HepG2 (cell line): Measurements from ENCODE around the gene CHRNG. TPM values are rescaled to one million over a fixed set of nuclear protein-coding genes. Genes with fewer than 3 reads are reported as not detected.

Experiments used
- ATAC-seq: fragments of 200-7000 bp; cut with Tn5 transposase; 3 replicates; pipeline ENCODE4 v1.9.1; 2020; ENCODE audit warnings: mild to moderate bottlenecking, moderate library complexity
- BruUV-seq: library from RNA; stranded (reverse); fragments of 400-500 nt; replicated peaks from 2 replicates; lab custom pipeline; 2021; lab: Mats Ljungman, UMichigan
- CTCF ChIA-PET: fragments of 300-600 bp; formaldehyde crosslinking; extraction: SDS; loops from one replicate; lab custom pipeline; 2021; ENCODE audit warnings: low total read pairs, inconsistent platforms, low intra/inter-chr PET ratio; lab: Yijun Ruan, JAX
- POLR2A ChIA-PET: fragments of 350-600 bp; sonication (Branson Sonifier 250); formaldehyde crosslinking; loops from one replicate; lab custom pipeline; 2020; ENCODE audit warnings: antibody characterized with exemption, inconsistent platforms; lab: Yijun Ruan, JAX
- DNase-seq: peaks from one replicate; pipeline ENCODE4 v3.0.0-alpha.2; 2015; ENCODE audit warnings: low spot score
- FAIRE-seq: peaks from 3 replicates; lab custom pipeline; 2011; peaks lifted over from hg19 to GRCh38; lab: Jason Lieb, UNC
- H2AFZ ChIP-seq: one replicate; pipeline ENCODE4 v1.6.1; 2011; ENCODE audit warnings: low read length, inconsistent platforms
- H3K27ac ChIP-seq: fragments of 300-600 bp; 3 replicates; pipeline ENCODE4 v1.8.0; 2011; ENCODE audit warnings: mixed run types, mild to moderate bottlenecking, mixed read lengths, low read length, inconsistent platforms; ENCODE audit not compliant: insufficient read depth; ENCODE audit errors: extremely low read length
- H3K27me3 ChIP-seq, 2 experiments: fragments of 200-600 bp in 1 of 2; 2 replicates in 1 of 2; 3 replicates in 1 of 2; pipeline versions ENCODE4 v1.6.0 to v1.8.0; 2011; ENCODE audit warnings: low read length in 2 of 2, mild to moderate bottlenecking in 2 of 2, moderate library complexity in 2 of 2, inconsistent platforms in 1 of 2; ENCODE audit not compliant: insufficient read depth in 2 of 2, control insufficient read depth in 1 of 2
- H3K36me3 ChIP-seq, 2 experiments: fragments of 200-600 bp in 1 of 2; replicated peaks in 1 of 2; 2 replicates in 1 of 2; 3 replicates in 1 of 2; pipeline versions ENCODE4 v1.5.1 to v1.8.0; 2011; ENCODE audit warnings: low read length in 2 of 2, inconsistent platforms in 1 of 2; ENCODE audit not compliant: insufficient read depth in 2 of 2, control insufficient read depth in 1 of 2
- H3K4me1 ChIP-seq: 2 replicates; pipeline ENCODE4 v1.5.1; 2012; ENCODE audit warnings: low read length, inconsistent platforms; ENCODE audit not compliant: insufficient read depth
- H3K4me2 ChIP-seq: 2 replicates; pipeline ENCODE4 v1.6.0; 2011; ENCODE audit warnings: low read depth, low read length, inconsistent platforms
- H3K4me3 ChIP-seq, 3 experiments: fragments of 200-600 bp in 1 of 3; sonication (generic), shearing (Covaris generic) in 1 of 3; replicated peaks in 1 of 3; 2 replicates each; pipeline ENCODE4 v1.5.1; 2011 to 2016; ENCODE audit warnings: low read length in 3 of 3, inconsistent platforms in 2 of 3, low read depth in 2 of 3, mild to moderate bottlenecking in 2 of 3, control low read depth in 1 of 3, mixed read lengths in 1 of 3; ENCODE audit not compliant: insufficient read depth in 1 of 3
- H3K79me2 ChIP-seq: one replicate; pipeline ENCODE4 v1.6.1; 2011; ENCODE audit warnings: low read length, inconsistent platforms; ENCODE audit not compliant: insufficient read depth
- H3K9ac ChIP-seq: 2 replicates; pipeline ENCODE4 v1.6.0; 2011; ENCODE audit warnings: mild to moderate bottlenecking, low read depth, low read length, inconsistent platforms; ENCODE audit not compliant: insufficient read depth
- H3K9me3 ChIP-seq: 2 replicates; pipeline ENCODE4 v1.5.1; 2012; ENCODE audit warnings: mild to moderate bottlenecking, low read length
- H4K20me1 ChIP-seq: 2 replicates; pipeline ENCODE4 v1.6.0; 2011; ENCODE audit warnings: inconsistent platforms, mild to moderate bottlenecking, low read length, moderate library complexity; ENCODE audit not compliant: insufficient read depth
- JUND ChIP-seq: sonication (generic); formaldehyde crosslinking; IDR thresholded peaks from 2 replicates; pipeline ENCODE4 v1.8.0; 2022; ENCODE audit warnings: mild to moderate bottlenecking, missing genetic modification reagents
- KLF6 ChIP-seq: IDR thresholded peaks from 2 replicates; pipeline ENCODE4 v1.8.0; 2016; ENCODE audit warnings: missing biosample characterization, missing genetic modification reagents
- MEF2D ChIP-seq: sonication (generic); formaldehyde crosslinking; IDR thresholded peaks from 2 replicates; pipeline ENCODE4 v1.5.1; 2020; ENCODE audit warnings: mild to moderate bottlenecking, missing genetic modification reagents
- TEAD2 ChIP-seq: sonication (generic); formaldehyde crosslinking; IDR thresholded peaks from 2 replicates; pipeline ENCODE4 v1.9.0; 2021; ENCODE audit warnings: missing genetic modification reagents
- TIGD3 ChIP-seq: sonication (generic); formaldehyde crosslinking; IDR thresholded peaks from 2 replicates; pipeline ENCODE4 v1.5.1; 2020; ENCODE audit warnings: mild to moderate bottlenecking, missing genetic modification reagents, borderline replicate concordance
- ZNF354B ChIP-seq: sonication (generic); formaldehyde crosslinking; IDR thresholded peaks from 2 replicates; pipeline ENCODE4 v1.8.0; 2022; ENCODE audit warnings: mild to moderate bottlenecking, missing genetic modification reagents
- ZNF550 ChIP-seq: sonication (generic); formaldehyde crosslinking; IDR thresholded peaks from 2 replicates; pipeline ENCODE4 v1.4.0; 2020; ENCODE audit warnings: mild to moderate bottlenecking, missing genetic modification reagents, borderline replicate concordance
- ZNF563 ChIP-seq: sonication (generic); formaldehyde crosslinking; IDR thresholded peaks from 2 replicates; pipeline ENCODE4 v1.8.0; 2022; ENCODE audit warnings: mild to moderate bottlenecking, moderate library complexity, missing genetic modification reagents
- ZNF891 ChIP-seq: sonication (generic); formaldehyde crosslinking; IDR thresholded peaks from 2 replicates; pipeline ENCODE4 v1.5.0; 2020; ENCODE audit warnings: mild to moderate bottlenecking, missing genetic modification reagents
- WGBS: methylation state at CpG from one replicate; pipeline ENCODE4 v1.1.6; 2017; ENCODE audit warnings: low lambda C conversion rate; 5-methylcytosine and 5-hydroxymethylcytosine counted together
- in situ Hi-C: cut with HindIII; loops from 2 replicates; pipeline ENCODE4 v1.10.0; 2017; ENCODE audit warnings: low pct_unique_long_range_greater_than_20kb; ENCODE audit not compliant: extremely low pct_ligation_motif_present
- intact Hi-C: fragments of 100-400 bp; cut with micrococcal nuclease; formaldehyde crosslinking; loops from one replicate; pipeline ENCODE4 v1.10.0; 2022; ENCODE audit not compliant: unreplicated experiment
- polyA plus RNA-seq, 8 experiments: library from polyadenylated mRNA; depleted of rRNA in 3 of 8; stranded (reverse) in 7 of 8; unstranded in 1 of 8; fragments of >200 nt; fragmentation: Illumina TruSeq in 4 of 8; extraction: Trizol in 4 of 8; gene quantifications; 2 replicates each; pipeline versions ENCODE4 v1.2.1 to v1.2.3, GENCODE V29; 2011 to 2016; ENCODE audit warnings: low read depth in 4 of 8, missing spikeins in 1 of 8, mixed read lengths in 1 of 8; ENCODE audit not compliant: insufficient read depth in 1 of 8
- total RNA-seq, 5 experiments: library from RNA; depleted of rRNA; stranded (reverse); fragments of >200 nt; fragmentation: Illumina TruSeq; extraction: Trizol; gene quantifications; 2 replicates each; pipeline ENCODE4 v1.2.3, GENCODE V29; 2016; ENCODE audit warnings: low read depth in 1 of 5

CHRNG gene
- total and polyA plus RNA-seq, 2 of the 13 experiments (the other 11 are each of a cell fraction or from before 2014, with no cell fraction given), result not detected

- ChIA-PET POLR2A (no interaction called here), CTCF (no interaction called here)
- no peak overlapping the region for H3K27ac ChIP-seq
- H2AFZ ChIP-seq, result no peak overlapping the region
- H4K20me1 ChIP-seq, result no peaks in the 10 kb centered on the region
- H3K9me3 ChIP-seq, result peaks cover 7% of the 10 kb centered on the region
- 13% methylated on average over 10 of the region's 14 CpGs for WGBS
- H3K4me3 ChIP-seq, result no peak overlapping the region; a peak in 1 of 6 replicates
- H3K27me3 ChIP-seq, result peaks cover 7 to 34% of the 10 kb centered on the region in 2 experiments; a peak in 4 of 5 replicates
- intact Hi-C loops (no loop called here), in situ Hi-C loops (no loop called here)
- no peaks in the 10 kb centered on the region for H3K36me3 ChIP-seq
- H3K9ac ChIP-seq, result no peak overlapping the region
- 0 out of 2 replicates have a peak, but pooled peaks cover 6% of the 10 kb centered on the region for H3K4me1 ChIP-seq
- H3K79me2 ChIP-seq, result no peaks in the 10 kb centered on the region
- no peak for TF ChIP-seq KLF6 (CRISPR knock-in tag)
- TF ChIP-seq ZNF891, result no peak
- TF ChIP-seq ZNF563 (CRISPR knock-in tag), result 0 out of 2 replicates have a peak, but pooled peaks have one; percentile 37
- no peak for TF ChIP-seq ZNF354B (CRISPR knock-in tag)
- H3K4me2 ChIP-seq, result peak overlapping the region; percentile 6; the same call in 1 of the 2 replicates
- FAIRE-seq (no peak), ATAC-seq (peak; percentile 17), DNase-seq (no peak)
- BruUV-seq, result no TSS peak
Measured at GRCh38 chr2:232534940-232535651, 4.4 kb upstream of the CHRNG start.

GRCh38 chr2:232535761-232536530 is 3.5 kb upstream of the CHRNG start:
- in situ Hi-C loops, result no loop called here
- POLR2A ChIA-PET, result no interaction called here

More at GRCh38 chr2:232535761-232536530, 3.5 kb upstream of the CHRNG start:
- H3K79me2 ChIP-seq, result no peaks in the 10 kb centered on the region
- H2AFZ ChIP-seq, result no peak overlapping the region
- 19% methylated on average over 4 of the region's 5 CpGs for WGBS
- DNase-seq (no peak), FAIRE-seq (no peak), ATAC-seq (no peak)
- H3K9ac ChIP-seq, result no peak overlapping the region
- H3K4me3 ChIP-seq, result no peak overlapping the region
- peaks cover 7% of the 10 kb centered on the region for H3K9me3 ChIP-seq
- CTCF ChIA-PET, result no interaction called here
- peaks cover 3 to 26% of the 10 kb centered on the region in 2 experiments; a peak in 3 of 5 replicates for H3K27me3 ChIP-seq
- H4K20me1 ChIP-seq, result no peaks in the 10 kb centered on the region
- H3K4me1 ChIP-seq, result 0 out of 2 replicates have a peak, but pooled peaks cover 6% of the 10 kb centered on the region
- H3K36me3 ChIP-seq, result no peaks in the 10 kb centered on the region
- TF ChIP-seq TIGD3 (no peak), ZNF550 (CRISPR knock-in tag) (no peak), MEF2D (CRISPR knock-in tag) (no peak), JUND (no peak), TEAD2 (CRISPR knock-in tag) (no peak)
- H3K4me2 ChIP-seq, result no peak overlapping the region
- BruUV-seq, result no TSS peak
- no peak overlapping the region for H3K27ac ChIP-seq
- intact Hi-C loops, result no loop called here
